Upper lobe of left lung (tissue), 6 donors: ENCODE data around the gene TOMM40. TPM values are rescaled to one million over a fixed set of nuclear protein-coding genes. Genes with fewer than 3 reads are reported as not detected.

Experiments
- ATAC-seq, 2 donors: fragments of 200-7000 bp; cut with Tn5 transposase; one replicate each; pipeline ENCODE4 v1.9.1; 2022; ENCODE audit warnings: mild to moderate bottlenecking in 2 of 2, moderate library complexity in 2 of 2; ENCODE audit not compliant: low FRiP score in 2 of 2
- DNase-seq, 2 donors: peaks; one replicate each; pipeline ENCODE4 v3.0.0-alpha.2; 2019 to 2020
- H3K27ac ChIP-seq, 4 donors: fragments of 200-600 bp; sonication (generic); one replicate each; pipeline ENCODE4 v1.5.1; 2016 to 2019
- H3K27me3 ChIP-seq, 4 donors: fragments of 200-600 bp; sonication (generic); one replicate each; pipeline ENCODE4 v1.5.1; 2017 to 2019
- H3K36me3 ChIP-seq, 4 donors: fragments of 200-600 bp; sonication (generic); one replicate each; pipeline ENCODE4 v1.5.1; 2016 to 2019
- H3K4me1 ChIP-seq, 4 donors: fragments of 200-600 bp; sonication (generic); one replicate each; pipeline ENCODE4 v1.5.1; 2018 to 2019
- H3K4me3 ChIP-seq, 4 donors: fragments of 200-600 bp; sonication (generic); one replicate each; pipeline ENCODE4 v1.5.1; 2017 to 2019; ENCODE audit warnings: mild to moderate bottlenecking in 2 of 4, moderate library complexity in 1 of 4
- H3K9me3 ChIP-seq, 4 donors: fragments of 200-600 bp; sonication (generic); one replicate each; pipeline ENCODE4 v1.5.1; 2018 to 2019
- EP300 ChIP-seq, 4 donors: sonication (generic); formaldehyde crosslinking; IDR thresholded peaks; one replicate each; pipeline ENCODE4 v1.5.1; 2017; ENCODE audit warnings: antibody characterized with exemption in 4 of 4, control low read depth in 2 of 4
- POLR2A ChIP-seq, 4 donors: fragments of 450-650 bp; IDR thresholded peaks; one replicate each; pipeline ENCODE4 v1.5.1; 2016 to 2017; ENCODE audit warnings: antibody characterized with exemption in 4 of 4, mild to moderate bottlenecking in 2 of 4
- POLR2AphosphoS5 ChIP-seq, 2 donors: sonication (generic); formaldehyde crosslinking; IDR thresholded peaks; one replicate each; pipeline ENCODE4 v1.5.1; 2017; ENCODE audit warnings: antibody characterized with exemption in 2 of 2
- WGBS, 2 donors: methylation state at CpG; one replicate each; pipeline ENCODE4 v1.1.5; 2017 to 2018; 5-methylcytosine and 5-hydroxymethylcytosine counted together
- total RNA-seq, 6 donors: library from RNA; depleted of rRNA in 4 of 6; stranded (reverse); fragments of >200 nt in 4 of 6; gene quantifications; one replicate each; pipeline versions ENCODE4 v1.1.0 to v1.2.1, GENCODE V29; 2016 to 2021
- TF ChIP-seq, protein P1 (sequence below), 6 experiments: fragments of 450-650 bp in 4 of 6; fragments of 200-600 bp in 2 of 6; sonication (generic) in 2 of 6; IDR thresholded peaks; one replicate each; pipeline ENCODE4 v1.5.1; 2016 to 2019; ENCODE audit warnings: antibody characterized with exemption in 6 of 6
- donor health status: DM: no; HTN: no; CAD: no; lungs with moderate emphysema.
- donor health status: DM: no; HTN: yes; CAD: no; lungs with severe emphysema.

The TOMM40 gene
- total RNA-seq, 6 donors from 2014 or later, result 26.6 to 88.3 (median 58.1) TPM

DNA sequence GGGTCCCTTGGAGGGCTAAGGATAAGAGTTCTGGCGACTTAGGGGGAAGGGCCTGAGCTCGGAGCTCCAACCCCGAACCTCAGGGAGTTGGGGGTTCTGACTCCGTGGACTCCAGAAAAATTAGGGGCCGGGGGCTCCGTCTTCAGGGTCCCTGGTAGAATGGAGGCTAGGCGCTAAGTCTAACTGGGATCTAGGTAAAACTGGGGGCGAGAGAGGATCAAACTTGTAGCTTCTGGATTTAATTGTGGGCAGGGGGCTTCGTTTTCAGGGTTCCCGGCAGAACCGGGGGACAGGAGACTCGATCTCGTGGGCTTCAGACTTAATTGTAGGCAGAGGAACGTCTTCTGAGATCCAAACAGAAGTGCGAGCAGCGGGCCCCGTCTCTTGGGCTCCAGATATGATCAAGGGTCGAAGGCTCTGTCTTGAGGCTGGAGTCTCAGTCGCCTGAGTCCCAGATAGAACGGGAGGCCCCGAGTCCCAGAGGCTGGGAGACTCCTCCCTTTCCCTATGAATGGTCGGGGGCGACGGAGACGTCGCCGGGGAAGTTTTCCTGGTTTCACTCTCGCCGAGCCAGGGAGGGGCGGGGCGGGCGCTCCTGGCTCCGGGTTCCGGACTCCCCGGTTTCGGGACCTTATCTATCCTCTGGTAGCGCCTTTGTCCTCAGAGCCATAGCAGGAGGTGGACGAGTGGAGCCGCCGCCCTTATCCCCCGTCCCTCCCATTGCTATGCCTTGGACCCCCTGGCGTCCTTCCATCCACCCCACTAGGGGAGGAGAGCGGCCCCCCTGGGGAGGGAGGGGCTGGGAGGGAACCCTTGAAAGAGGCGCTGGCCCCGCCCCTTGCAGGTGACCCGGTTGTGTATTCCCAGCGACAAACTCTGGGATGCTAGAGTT, 43.7 kb upstream of the TOMM40 start:
- Histone ChIP-seq H3K4me1 (peaks cover 36 to 64% (median 47%) of the 10 kb centered on the region in 4 donors), H3K9me3 (no peaks in the 10 kb centered on the region), H3K4me3 (peak overlapping the region; percentile 86 to 89 (median 88)), H3K36me3 (no peaks in the 10 kb centered on the region), H3K27me3 (no peaks in the 10 kb centered on the region), H3K27ac (peak overlapping the region; percentile 96 to 100 (median 98))
- no peak for TF ChIP-seq EP300 (IDR thresholded peaks at IDR 0.05)
- TF ChIP-seq POLR2AphosphoS5 (IDR thresholded peaks at IDR 0.05), result peak; percentile 41 to 88
- peak; percentile 38 to 84 (median 78) for TF ChIP-seq POLR2A (IDR thresholded peaks at IDR 0.05)
- TF ChIP-seq, protein P1, sequence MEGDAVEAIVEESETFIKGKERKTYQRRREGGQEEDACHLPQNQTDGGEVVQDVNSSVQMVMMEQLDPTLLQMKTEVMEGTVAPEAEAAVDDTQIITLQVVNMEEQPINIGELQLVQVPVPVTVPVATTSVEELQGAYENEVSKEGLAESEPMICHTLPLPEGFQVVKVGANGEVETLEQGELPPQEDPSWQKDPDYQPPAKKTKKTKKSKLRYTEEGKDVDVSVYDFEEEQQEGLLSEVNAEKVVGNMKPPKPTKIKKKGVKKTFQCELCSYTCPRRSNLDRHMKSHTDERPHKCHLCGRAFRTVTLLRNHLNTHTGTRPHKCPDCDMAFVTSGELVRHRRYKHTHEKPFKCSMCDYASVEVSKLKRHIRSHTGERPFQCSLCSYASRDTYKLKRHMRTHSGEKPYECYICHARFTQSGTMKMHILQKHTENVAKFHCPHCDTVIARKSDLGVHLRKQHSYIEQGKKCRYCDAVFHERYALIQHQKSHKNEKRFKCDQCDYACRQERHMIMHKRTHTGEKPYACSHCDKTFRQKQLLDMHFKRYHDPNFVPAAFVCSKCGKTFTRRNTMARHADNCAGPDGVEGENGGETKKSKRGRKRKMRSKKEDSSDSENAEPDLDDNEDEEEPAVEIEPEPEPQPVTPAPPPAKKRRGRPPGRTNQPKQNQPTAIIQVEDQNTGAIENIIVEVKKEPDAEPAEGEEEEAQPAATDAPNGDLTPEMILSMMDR (IDR thresholded peaks at IDR 0.05), result peak in 1 of 6 experiments; percentile 6
- DNase-seq, result peak; percentile 90 to 93
- 1% methylated on average over 33 to 35 of the region's 47 CpGs for WGBS, 2 donors
- peak; percentile 15 to 27 for ATAC-seq

DNA sequence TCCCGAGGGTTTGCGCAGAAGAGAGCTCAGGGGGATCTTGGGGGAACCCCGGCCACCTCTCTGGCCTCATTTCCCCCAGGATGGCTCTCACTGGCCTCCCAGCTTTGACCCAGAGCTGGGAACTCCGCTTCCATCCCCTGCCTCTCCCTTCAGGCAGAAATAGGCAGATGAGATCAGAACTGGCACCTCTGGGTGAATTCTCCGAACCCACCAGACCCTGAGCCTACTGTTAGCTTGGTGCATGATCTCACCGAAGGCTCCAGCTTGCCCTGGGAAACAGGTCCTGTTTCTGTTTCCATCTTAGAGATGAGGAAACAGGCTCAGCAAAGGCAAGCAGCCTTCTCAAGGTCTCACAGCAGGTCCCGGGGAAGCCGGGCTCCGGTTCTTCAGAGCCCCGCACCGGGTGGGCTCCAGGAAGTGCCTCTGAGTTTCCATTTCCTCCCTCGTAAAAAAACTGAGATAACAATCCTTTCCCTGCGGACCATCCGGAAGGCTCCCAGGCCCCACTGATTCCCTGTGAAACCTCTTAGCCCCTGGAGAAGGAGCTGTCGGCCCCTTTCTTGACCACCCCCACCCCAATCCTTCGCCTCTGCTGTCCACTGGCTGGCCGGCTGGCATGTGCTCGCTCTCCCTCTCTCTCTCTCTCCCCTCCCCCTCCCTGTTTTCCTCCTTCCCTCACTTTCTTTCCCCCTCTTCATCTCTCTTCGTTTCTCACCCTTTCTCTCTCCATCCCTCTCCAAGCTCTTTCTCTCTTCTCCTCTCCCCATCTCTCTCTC, 42.8 kb upstream of the TOMM40 start:
- peaks cover 36 to 64% (median 47%) of the 10 kb centered on the region in 4 donors for H3K4me1 ChIP-seq
- ATAC-seq (no peak), DNase-seq (no peak)
- no peak for TF ChIP-seq POLR2A (IDR thresholded peaks at IDR 0.05)
- TF ChIP-seq, protein P1 (IDR thresholded peaks at IDR 0.05), result no peak
- TF ChIP-seq POLR2AphosphoS5 (IDR thresholded peaks at IDR 0.05), result no peak
- no peak for TF ChIP-seq EP300 (IDR thresholded peaks at IDR 0.05)
- H3K27me3 ChIP-seq, result no peaks in the 10 kb centered on the region
- no peaks in the 10 kb centered on the region for H3K9me3 ChIP-seq
- H3K27ac ChIP-seq, result peak overlapping the region; percentile 96 to 100 (median 98)
- WGBS, 2 donors, result 18 to 25% methylated on average over 19 of the region's 19 CpGs
- peak overlapping the region; percentile 55 to 88 (median 86) for H3K4me3 ChIP-seq
- no peaks in the 10 kb centered on the region for H3K36me3 ChIP-seq

GRCh38 chr19:44848812-44849447, 42.1 kb upstream of the TOMM40 start:
- Histone ChIP-seq H3K4me1 (peaks cover 36 to 60% (median 46%) of the 10 kb centered on the region in 4 donors), H3K27me3 (no peaks in the 10 kb centered on the region), H3K4me3 (peak overlapping the region in 3 of 4 donors; percentile 86 to 88 (median 87)), H3K36me3 (peaks cover 0 to 2% (median 0%) of the 10 kb centered on the region in 4 donors), H3K27ac (peak overlapping the region; percentile 96 to 100 (median 98)), H3K9me3 (no peaks in the 10 kb centered on the region)
- DNase-seq (no peak), ATAC-seq (no peak)
- TF ChIP-seq POLR2AphosphoS5 (IDR thresholded peaks at IDR 0.05), result no peak
- TF ChIP-seq, protein P1 (IDR thresholded peaks at IDR 0.05), result no peak
- TF ChIP-seq POLR2A (IDR thresholded peaks at IDR 0.05), result no peak
- TF ChIP-seq EP300 (IDR thresholded peaks at IDR 0.05), result no peak
- 32 to 39% methylated on average over 17 of the region's 18 CpGs for WGBS, 2 donors

DNA sequence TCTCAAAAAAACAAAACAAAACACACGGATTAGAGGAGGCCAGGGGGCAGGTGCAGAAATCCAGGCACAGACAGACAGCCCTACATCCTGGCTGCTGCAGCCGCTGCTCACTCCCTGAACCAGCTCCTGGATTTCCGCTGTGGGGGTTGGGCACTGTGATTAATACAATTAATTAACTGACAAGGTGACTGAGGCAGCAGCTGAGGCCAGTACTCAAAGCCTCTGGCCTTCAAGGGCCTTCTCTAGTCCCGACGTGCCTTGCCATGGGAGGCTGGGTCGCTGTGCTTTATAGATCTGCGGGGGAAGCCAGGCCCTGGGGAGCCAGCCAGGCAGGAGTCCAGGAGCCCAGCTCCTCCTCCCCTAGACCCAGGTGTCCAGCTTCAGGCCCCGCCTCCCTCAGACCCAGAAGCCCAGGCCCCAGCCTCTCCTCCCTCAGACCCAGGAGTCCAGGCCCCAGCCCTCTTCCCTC, 40.4 kb upstream of the TOMM40 start:
- H3K4me3 ChIP-seq, result no peak overlapping the region
- H3K27me3 ChIP-seq, result no peaks in the 10 kb centered on the region
- H3K36me3 ChIP-seq, result peaks cover 0 to 2% (median 0%) of the 10 kb centered on the region in 4 donors
- DNase-seq (no peak), ATAC-seq (no peak)
- H3K27ac ChIP-seq, result peak overlapping the region in 2 of 4 donors; percentile 57 to 98
- WGBS, 2 donors, result 70 to 78% methylated on average over 7 to 8 of the region's 8 CpGs
- no peak for TF ChIP-seq POLR2A (IDR thresholded peaks at IDR 0.05)
- TF ChIP-seq, protein P1 (IDR thresholded peaks at IDR 0.05), result no peak
- TF ChIP-seq EP300 (IDR thresholded peaks at IDR 0.05), result no peak
- TF ChIP-seq POLR2AphosphoS5 (IDR thresholded peaks at IDR 0.05), result no peak
- H3K9me3 ChIP-seq, result no peaks in the 10 kb centered on the region
- H3K4me1 ChIP-seq, result peaks cover 29 to 47% (median 34%) of the 10 kb centered on the region in 4 donors
